GM12878 (cell line): Measurements from ENCODE around the gene SPATA25.

ENCODE experiments used
- BRCA1 ChIP-seq: IDR thresholded peaks from 2 replicates; pipeline ENCODE4 v1.6.1; 2011; ENCODE audit warnings: low read depth, low read length, improper control_type of control experiment
- CEBPB ChIP-seq, 2 experiments: fragments of 150-350 bp in 1 of 2; IDR thresholded peaks; 2 replicates each; pipeline ENCODE4 v1.6.1; 2012 to 2014; ENCODE audit warnings: low read depth in 2 of 2, low read length in 2 of 2, borderline replicate concordance in 1 of 2, inconsistent platforms in 1 of 2
- CHD4 ChIP-seq: fragments of 200-600 bp; sonication (generic); IDR thresholded peaks from 2 replicates; pipeline ENCODE4 v1.6.1; 2016; ENCODE audit warnings: mild to moderate bottlenecking
- CTCF ChIP-seq, 3 experiments: IDR thresholded peaks in 2 of 3; conservative IDR thresholded peaks in 1 of 3; 2 replicates each; pipeline ENCODE4 v1.5.1; 2011; ENCODE audit warnings: low read depth in 3 of 3, low read length in 3 of 3, mild to moderate bottlenecking in 3 of 3, control low read depth in 2 of 3, moderate library complexity in 2 of 3, inconsistent platforms in 1 of 3, mixed read lengths in 1 of 3; ENCODE audit not compliant: control insufficient read depth in 2 of 3, insufficient read depth in 1 of 3; ENCODE audit errors: extremely low read depth in 1 of 3
- EP300 ChIP-seq, 2 experiments: fragments of 150-350 bp in 1 of 2; IDR thresholded peaks; 2 replicates each; pipeline ENCODE4 v1.6.1; 2011 to 2012; ENCODE audit warnings: low read depth in 2 of 2, low read length in 2 of 2, borderline replicate concordance in 1 of 2, improper control_type of control experiment in 1 of 2, inconsistent platforms in 1 of 2; ENCODE audit not compliant: control insufficient read depth in 1 of 2
- POLR2AphosphoS5 ChIP-seq: IDR thresholded peaks from 2 replicates; pipeline ENCODE4 v1.6.1; 2011; ENCODE audit warnings: mild to moderate bottlenecking, low read length, inconsistent platforms
- RAD51 ChIP-seq: fragments of 450-650 bp; IDR thresholded peaks from 2 replicates; pipeline ENCODE4 v1.6.1; 2016; ENCODE audit warnings: moderate library complexity, mild to moderate bottlenecking, inconsistent platforms
- SMAD5 ChIP-seq: IDR thresholded peaks from 2 replicates; pipeline ENCODE4 v1.6.1; 2016; ENCODE audit warnings: antibody characterized with exemption, low read depth
- SRF ChIP-seq, 2 experiments: IDR thresholded peaks; 2 replicates each; pipeline ENCODE4 v1.6.1; 2011; ENCODE audit warnings: low read depth in 2 of 2, low read length in 2 of 2, mild to moderate bottlenecking in 1 of 2, moderate library complexity in 1 of 2
- USF1 ChIP-seq: IDR thresholded peaks from 2 replicates; pipeline ENCODE4 v1.6.1; 2011; ENCODE audit warnings: borderline replicate concordance, low read depth, mild to moderate bottlenecking, moderate library complexity, mixed read lengths, low read length; ENCODE audit not compliant: insufficient read depth; ENCODE audit errors: extremely low read length

DNA sequence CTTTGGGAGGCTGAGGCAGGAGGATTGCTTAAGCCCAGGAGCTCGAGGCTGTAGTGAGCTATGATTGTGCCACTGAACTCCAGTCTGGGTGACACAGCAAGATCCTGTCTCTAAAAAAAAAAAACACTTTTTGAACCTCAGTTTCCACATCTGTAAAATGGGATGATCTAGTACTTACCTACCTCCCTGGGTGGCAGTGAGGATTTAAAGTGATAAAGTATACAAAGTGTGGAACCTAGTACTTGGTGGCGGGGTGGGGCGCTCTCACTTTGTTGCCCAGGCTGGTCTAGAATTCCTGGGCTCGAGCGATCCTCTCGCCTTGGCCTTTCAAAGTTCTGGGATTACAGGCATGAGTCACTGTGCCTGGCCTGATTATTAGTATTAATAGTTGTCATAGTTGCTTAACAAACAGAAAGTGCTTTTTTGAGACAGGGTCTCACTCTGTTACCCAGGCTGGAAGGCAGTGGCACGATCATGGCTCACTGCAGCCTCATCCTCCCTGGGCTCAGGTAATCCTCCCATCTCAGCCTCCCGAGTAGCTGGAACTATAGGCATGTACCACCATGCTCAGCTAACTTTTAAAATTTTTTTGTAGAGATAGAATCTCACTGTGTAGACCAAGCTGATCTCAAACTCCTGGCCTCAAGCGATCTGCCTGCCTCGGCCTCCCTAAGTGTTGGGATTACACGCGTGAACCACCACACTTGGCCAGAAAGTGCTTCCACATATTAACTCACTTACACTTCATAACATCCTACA lies 31.5 kb upstream of the SPATA25 start:
- TF ChIP-seq EP300 (IDR thresholded peaks at IDR 0.05; ENCODE audit: borderline replicate concordance in 1 of 2, control insufficient read depth in 1 of 2, low read depth in 2 of 2, low read length in 2 of 2): no peak
- no peak for TF ChIP-seq CTCF (IDR thresholded peaks at IDR 0.05 in 2 of 3, conservative IDR thresholded peaks at IDR 0.05 in 1 of 3; ENCODE audit: control insufficient read depth in 2 of 3, extremely low read depth in 1 of 3, insufficient read depth in 1 of 3, low read depth in 3 of 3, low read length in 3 of 3)
- no peak for TF ChIP-seq CEBPB (IDR thresholded peaks at IDR 0.05; ENCODE audit: borderline replicate concordance in 1 of 2, low read depth in 2 of 2, low read length in 2 of 2)
- no peak for TF ChIP-seq CHD4
- TF ChIP-seq SRF (IDR thresholded peaks at IDR 0.05; ENCODE audit: low read depth in 2 of 2, low read length in 2 of 2): no peak
- no peak for TF ChIP-seq BRCA1
- TF ChIP-seq POLR2AphosphoS5: no peak
- no peak for TF ChIP-seq SMAD5
- TF ChIP-seq USF1: no peak
- no peak for TF ChIP-seq RAD51
